Measurements from ENCODE around the gene CCL22. TPM values are rescaled to one million over a fixed set of nuclear protein-coding genes. Genes with fewer than 3 reads are reported as not detected.

The CCL22 gene
- total RNA-seq, 1 experiment from 2014 or later: not detected

DNA sequence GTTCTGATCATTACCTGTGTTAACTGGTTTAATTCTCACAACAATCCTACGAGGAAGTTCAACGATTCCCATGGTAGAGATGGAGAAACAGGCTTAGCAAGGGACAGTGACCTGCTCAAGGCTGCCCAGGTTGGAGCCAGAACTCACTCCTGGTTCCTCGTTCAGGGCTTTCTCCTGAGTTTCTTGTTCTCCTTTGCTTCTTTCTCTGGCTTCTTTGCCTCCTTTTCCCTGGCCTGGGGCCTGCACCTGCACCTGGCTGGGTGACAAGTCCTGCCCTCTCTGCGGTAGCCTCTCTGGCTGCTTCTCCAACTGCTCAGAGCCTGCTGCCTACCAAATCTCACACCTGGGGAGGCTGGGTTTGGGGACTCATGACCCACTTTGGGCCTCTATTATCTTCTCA, 2.8 kb downstream of the CCL22 start:
- no peaks in the 10 kb centered on the region for H3K36me3 ChIP-seq (ENCODE audit: insufficient read depth, low read length, poor library complexity, severe bottlenecking)
- no peak overlapping the region for H3K27ac ChIP-seq (ENCODE audit: low read depth, low read length, poor library complexity, severe bottlenecking)
- no peaks in the 10 kb centered on the region for H3K9me3 ChIP-seq (ENCODE audit: low read depth, low read length, poor library complexity, severe bottlenecking)
- H3K27me3 ChIP-seq (replicated peaks; ENCODE audit: insufficient read depth, low read depth, low read length, poor library complexity): no peaks in the 10 kb centered on the region
- no TSS peak for BruUV-seq (replicated peaks)
- CTCF ChIA-PET: no interaction called here
- H3K4me3 ChIP-seq (ENCODE audit: low read depth, low read length, poor library complexity, severe bottlenecking): no peak overlapping the region
- POLR2A ChIA-PET (ENCODE audit: low non-redundant PET): no interaction called here
- H3K4me1 ChIP-seq (ENCODE audit: insufficient read depth, low read length, poor library complexity, severe bottlenecking): no peaks in the 10 kb centered on the region
- DNase-seq (ENCODE audit: low spot score): no peak
- TF ChIP-seq CTCF (conservative IDR thresholded peaks at IDR 0.05; ENCODE audit: low read depth, low read length): no peak
- TF ChIP-seq EZH2 (IDR thresholded peaks at IDR 0.05; ENCODE audit: borderline replicate concordance, low read depth, low read length, poor library complexity, severe bottlenecking): no peak
- intact Hi-C loops (cut with micrococcal nuclease; ENCODE audit: unreplicated experiment): no loop called here

DNA sequence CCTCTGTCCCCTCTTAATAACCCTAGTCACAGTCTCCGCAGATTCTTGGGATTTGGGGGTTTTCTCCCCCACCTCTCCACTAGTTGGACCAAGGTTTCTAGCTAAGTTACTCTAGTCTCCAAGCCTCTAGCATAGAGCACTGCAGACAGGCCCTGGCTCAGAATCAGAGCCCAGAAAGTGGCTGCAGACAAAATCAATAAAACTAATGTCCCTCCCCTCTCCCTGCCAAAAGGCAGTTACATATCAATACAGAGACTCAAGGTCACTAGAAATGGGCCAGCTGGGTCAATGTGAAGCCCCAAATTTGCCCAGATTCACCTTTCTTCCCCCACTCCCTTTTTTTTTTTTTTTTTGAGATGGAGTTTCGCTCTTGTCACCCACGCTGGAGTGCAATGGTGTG, 5.6 kb downstream of the CCL22 start:
- TF ChIP-seq CTCF (conservative IDR thresholded peaks at IDR 0.05; ENCODE audit: low read depth, low read length): no peak
- no peak for TF ChIP-seq EZH2 (IDR thresholded peaks at IDR 0.05; ENCODE audit: borderline replicate concordance, low read depth, low read length, poor library complexity, severe bottlenecking)
- intact Hi-C loops (cut with micrococcal nuclease; ENCODE audit: unreplicated experiment): no loop called here
- no peak for DNase-seq (ENCODE audit: low spot score)
- H3K4me1 ChIP-seq (ENCODE audit: insufficient read depth, low read length, poor library complexity, severe bottlenecking): no peaks in the 10 kb centered on the region
- BruUV-seq (replicated peaks): no TSS peak
- no peaks in the 10 kb centered on the region for H3K9me3 ChIP-seq (ENCODE audit: low read depth, low read length, poor library complexity, severe bottlenecking)
- H3K27me3 ChIP-seq (replicated peaks; ENCODE audit: insufficient read depth, low read depth, low read length, poor library complexity): no peaks in the 10 kb centered on the region
- H3K27ac ChIP-seq (ENCODE audit: low read depth, low read length, poor library complexity, severe bottlenecking): no peak overlapping the region
- CTCF ChIA-PET: no interaction called here
- H3K36me3 ChIP-seq (ENCODE audit: insufficient read depth, low read length, poor library complexity, severe bottlenecking): no peaks in the 10 kb centered on the region
- no peak overlapping the region for H3K4me3 ChIP-seq (ENCODE audit: low read depth, low read length, poor library complexity, severe bottlenecking)
- POLR2A ChIA-PET (ENCODE audit: low non-redundant PET): no interaction called here

DNA sequence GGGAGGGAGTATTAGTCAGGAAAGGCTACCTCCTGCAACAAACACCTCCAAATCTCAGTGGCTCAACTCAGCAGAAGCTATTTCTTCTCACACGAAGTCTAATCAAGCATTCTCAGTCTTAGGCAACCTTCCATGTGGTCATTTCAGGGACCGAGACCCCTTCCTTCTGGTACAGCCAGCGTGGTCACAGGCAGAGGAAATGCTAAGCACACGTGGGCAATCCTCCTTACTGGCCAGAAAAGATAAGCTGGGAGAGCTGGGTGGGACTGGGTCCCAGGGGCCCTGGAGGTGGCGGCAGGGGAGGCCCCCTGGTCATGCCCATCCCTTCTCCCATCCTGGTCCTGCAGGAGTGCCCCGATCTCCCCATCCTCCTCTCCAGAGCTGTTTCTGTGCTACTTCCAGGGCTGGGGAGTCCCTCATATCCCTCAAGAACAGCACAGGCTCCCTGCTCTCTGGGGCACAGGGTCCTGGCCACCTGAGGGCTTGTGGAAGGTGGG, 8.0 kb downstream of the CCL22 start:
- ChIA-PET CTCF (no interaction called here), POLR2A (ENCODE audit: low non-redundant PET) (no interaction called here)
- DNase-seq (ENCODE audit: low spot score): no peak
- H3K36me3 ChIP-seq (ENCODE audit: insufficient read depth, low read length, poor library complexity, severe bottlenecking): no peaks in the 10 kb centered on the region
- TF ChIP-seq CTCF (conservative IDR thresholded peaks at IDR 0.05; ENCODE audit: low read depth, low read length): no peak
- no peaks in the 10 kb centered on the region for H3K4me1 ChIP-seq (ENCODE audit: insufficient read depth, low read length, poor library complexity, severe bottlenecking)
- no peaks in the 10 kb centered on the region for H3K9me3 ChIP-seq (ENCODE audit: low read depth, low read length, poor library complexity, severe bottlenecking)
- no peak overlapping the region for H3K4me3 ChIP-seq (ENCODE audit: low read depth, low read length, poor library complexity, severe bottlenecking)
- BruUV-seq (replicated peaks): no TSS peak
- H3K27me3 ChIP-seq (replicated peaks; ENCODE audit: insufficient read depth, low read depth, low read length, poor library complexity): no peaks in the 10 kb centered on the region
- H3K27ac ChIP-seq (ENCODE audit: low read depth, low read length, poor library complexity, severe bottlenecking): no peak overlapping the region
- intact Hi-C loops (cut with micrococcal nuclease; ENCODE audit: unreplicated experiment): no loop called here
